Measurements from ENCODE around the gene SCGN. TPM values are rescaled to one million over a fixed set of nuclear protein-coding genes. Genes with fewer than 3 reads are reported as not detected.

SCGN gene
- polyA plus RNA-seq, 1 donor (not counting 4 experiments of a cell fraction or from before 2014, with no cell fraction given): not detected

DNA sequence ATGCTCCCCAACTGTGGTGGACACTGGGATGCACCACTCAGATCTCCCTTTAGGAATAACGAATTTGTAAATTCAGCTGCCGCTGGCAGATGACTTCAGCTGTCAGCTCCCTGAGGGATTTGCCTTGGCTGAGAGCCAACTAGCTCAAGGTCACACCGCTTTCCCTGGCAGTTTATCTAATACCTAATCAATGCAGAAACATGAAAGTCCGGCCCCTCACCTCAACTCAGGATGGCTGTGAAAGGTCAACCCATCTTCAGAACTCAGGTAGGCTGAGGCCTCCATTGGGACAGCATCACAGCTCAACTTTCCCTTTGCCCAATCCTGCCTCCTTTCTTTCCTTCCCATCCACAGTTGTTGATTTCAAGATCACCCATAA is 22.8 kb upstream of the SCGN start:
- Histone ChIP-seq H3K9me3 (ENCODE audit: control insufficient read depth, low read depth, low read length) (no peaks in the 10 kb centered on the region), H3K9me1 (ENCODE audit: control insufficient read depth, extremely low read depth, insufficient read depth, low read length) (no peaks in the 10 kb centered on the region), H4K20me1 (ENCODE audit: control insufficient read depth, extremely low read depth, insufficient read depth, low read length) (no peaks in the 10 kb centered on the region), H2AFZ (ENCODE audit: control insufficient read depth, low read length) (no peak overlapping the region), H3K27me3 (ENCODE audit: control insufficient read depth, extremely low read depth, insufficient read depth, low read length) (peaks cover 4% of the 10 kb centered on the region), H3K79me2 (ENCODE audit: control insufficient read depth, insufficient read depth, low read length) (no peaks in the 10 kb centered on the region), H3K4me1 (ENCODE audit: control insufficient read depth, extremely low read depth, insufficient read depth, low read length) (no peaks in the 10 kb centered on the region), H3K36me3 (ENCODE audit: control insufficient read depth in 2 of 2, extremely low read depth in 1 of 2, insufficient read depth in 2 of 2, low read length in 2 of 2) (no peaks in the 10 kb centered on the region), H3K4me3 (ENCODE audit: control insufficient read depth in 2 of 3, extremely low read depth in 1 of 3, insufficient read depth in 2 of 3, low read depth in 1 of 3, low read length in 3 of 3) (no peak overlapping the region), H3K9ac (ENCODE audit: control insufficient read depth, extremely low read depth, insufficient read depth, low read length) (no peak overlapping the region), H3K27ac (ENCODE audit: control insufficient read depth, insufficient read depth, low read length) (no peak overlapping the region), H3K4me2 (ENCODE audit: control insufficient read depth, extremely low read depth, insufficient read depth, low read depth, low read length) (no peak overlapping the region)
- DNase-seq (ENCODE audit: low read depth, low spot score): no peak
- dilution Hi-C loops (cut with MboI; ENCODE audit: extremely low pct_ligation_motif_present, low sequenced_read_pairs): no loop called here
- FAIRE-seq: no peak
- TF ChIP-seq, protein P1, sequence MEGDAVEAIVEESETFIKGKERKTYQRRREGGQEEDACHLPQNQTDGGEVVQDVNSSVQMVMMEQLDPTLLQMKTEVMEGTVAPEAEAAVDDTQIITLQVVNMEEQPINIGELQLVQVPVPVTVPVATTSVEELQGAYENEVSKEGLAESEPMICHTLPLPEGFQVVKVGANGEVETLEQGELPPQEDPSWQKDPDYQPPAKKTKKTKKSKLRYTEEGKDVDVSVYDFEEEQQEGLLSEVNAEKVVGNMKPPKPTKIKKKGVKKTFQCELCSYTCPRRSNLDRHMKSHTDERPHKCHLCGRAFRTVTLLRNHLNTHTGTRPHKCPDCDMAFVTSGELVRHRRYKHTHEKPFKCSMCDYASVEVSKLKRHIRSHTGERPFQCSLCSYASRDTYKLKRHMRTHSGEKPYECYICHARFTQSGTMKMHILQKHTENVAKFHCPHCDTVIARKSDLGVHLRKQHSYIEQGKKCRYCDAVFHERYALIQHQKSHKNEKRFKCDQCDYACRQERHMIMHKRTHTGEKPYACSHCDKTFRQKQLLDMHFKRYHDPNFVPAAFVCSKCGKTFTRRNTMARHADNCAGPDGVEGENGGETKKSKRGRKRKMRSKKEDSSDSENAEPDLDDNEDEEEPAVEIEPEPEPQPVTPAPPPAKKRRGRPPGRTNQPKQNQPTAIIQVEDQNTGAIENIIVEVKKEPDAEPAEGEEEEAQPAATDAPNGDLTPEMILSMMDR (optimal IDR thresholded peaks at IDR 0.05 in 1 of 3, IDR thresholded peaks at IDR 0.05 in 1 of 3, conservative IDR thresholded peaks at IDR 0.05 in 1 of 3; ENCODE audit: extremely low read depth in 1 of 3, insufficient read depth in 2 of 3, low read length in 3 of 3): no peak
- no peak for TF ChIP-seq EZH2 (IDR thresholded peaks at IDR 0.05; ENCODE audit: low read length)

DNA sequence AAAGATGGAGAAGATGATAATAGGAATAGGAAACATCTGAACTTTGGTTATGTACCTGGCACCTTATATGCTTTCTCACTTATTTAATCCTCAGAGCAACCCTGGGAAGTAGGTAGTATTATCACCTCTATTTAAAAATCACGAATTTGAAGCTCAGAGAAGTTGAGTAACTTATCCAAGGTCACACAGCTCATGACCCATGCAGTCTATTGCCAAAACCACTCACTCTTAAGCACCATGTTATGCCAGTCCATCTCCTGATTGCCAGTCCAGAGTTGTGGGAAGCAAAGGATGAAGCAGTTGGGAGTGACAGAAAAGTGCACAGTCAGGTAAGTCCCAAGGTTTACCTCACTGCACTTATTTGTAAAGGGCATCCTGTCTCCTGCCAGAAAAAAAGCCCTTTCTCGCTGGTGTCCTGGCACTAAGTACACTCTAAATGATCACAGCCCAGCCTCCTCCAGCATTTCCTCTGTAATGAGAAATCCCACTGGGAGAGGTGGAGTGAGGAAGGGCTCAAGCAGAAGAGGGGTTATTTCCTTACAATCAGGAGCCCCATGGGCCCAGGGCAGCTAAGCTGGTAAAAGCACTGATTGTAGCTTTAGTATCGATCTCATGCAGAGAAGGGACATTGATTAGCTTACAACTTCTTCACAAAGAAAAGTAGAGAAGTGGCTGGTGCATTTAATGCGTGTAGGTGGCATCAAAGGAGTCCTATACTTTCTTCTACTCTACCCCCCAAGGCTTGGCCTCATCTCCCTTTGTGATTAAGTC is 21.3 kb upstream of the SCGN start:
- TF ChIP-seq, protein P1 (optimal IDR thresholded peaks at IDR 0.05 in 1 of 3, IDR thresholded peaks at IDR 0.05 in 1 of 3, conservative IDR thresholded peaks at IDR 0.05 in 1 of 3; ENCODE audit: extremely low read depth in 1 of 3, insufficient read depth in 2 of 3, low read length in 3 of 3): no peak
- no peak for TF ChIP-seq EZH2 (IDR thresholded peaks at IDR 0.05; ENCODE audit: low read length)
- Histone ChIP-seq H3K9ac (ENCODE audit: control insufficient read depth, extremely low read depth, insufficient read depth, low read length) (no peak overlapping the region), H3K4me2 (ENCODE audit: control insufficient read depth, extremely low read depth, insufficient read depth, low read depth, low read length) (no peak overlapping the region), H3K27me3 (ENCODE audit: control insufficient read depth, extremely low read depth, insufficient read depth, low read length) (peaks cover 4% of the 10 kb centered on the region), H3K27ac (ENCODE audit: control insufficient read depth, insufficient read depth, low read length) (no peak overlapping the region), H3K79me2 (ENCODE audit: control insufficient read depth, insufficient read depth, low read length) (no peaks in the 10 kb centered on the region), H4K20me1 (ENCODE audit: control insufficient read depth, extremely low read depth, insufficient read depth, low read length) (no peaks in the 10 kb centered on the region), H3K4me1 (ENCODE audit: control insufficient read depth, extremely low read depth, insufficient read depth, low read length) (no peaks in the 10 kb centered on the region), H3K4me3 (ENCODE audit: control insufficient read depth in 2 of 3, extremely low read depth in 1 of 3, insufficient read depth in 2 of 3, low read depth in 1 of 3, low read length in 3 of 3) (no peak overlapping the region), H3K9me3 (ENCODE audit: control insufficient read depth, low read depth, low read length) (no peaks in the 10 kb centered on the region), H3K36me3 (ENCODE audit: control insufficient read depth in 2 of 2, extremely low read depth in 1 of 2, insufficient read depth in 2 of 2, low read length in 2 of 2) (no peaks in the 10 kb centered on the region), H3K9me1 (ENCODE audit: control insufficient read depth, extremely low read depth, insufficient read depth, low read length) (no peaks in the 10 kb centered on the region), H2AFZ (ENCODE audit: control insufficient read depth, low read length) (no peak overlapping the region)
- FAIRE-seq (no peak), DNase-seq (ENCODE audit: low read depth, low spot score) (no peak)
- dilution Hi-C loops (cut with MboI; ENCODE audit: extremely low pct_ligation_motif_present, low sequenced_read_pairs): no loop called here
